GM12878 (cell line): ENCODE measurements around the gene SLC7A5. TPM values are rescaled to one million over a fixed set of nuclear protein-coding genes. Genes with fewer than 3 reads are reported as not detected.

Source experiments
- ATAC-seq: fragments of 200-7000 bp; cut with Tn5 transposase; 3 replicates; pipeline ENCODE4 v1.9.1; 2020; ENCODE audit warnings: mild to moderate bottlenecking, moderate library complexity
- BruUV-seq: library from RNA; stranded (reverse); fragments of 400-500 nt; replicated peaks from 2 replicates; lab custom pipeline; 2021; lab: Mats Ljungman, UMichigan
- CTCF ChIA-PET: fragments of 300-600 bp; sonication (Branson Sonifier 250); formaldehyde crosslinking; extraction: SDS; loops from one replicate; lab custom pipeline; 2021; ENCODE audit warnings: inconsistent platforms; lab: Yijun Ruan, JAX
- POLR2A ChIA-PET: fragments of 350-600 bp; formaldehyde crosslinking; extraction: SDS; loops from one replicate; lab custom pipeline; 2021; ENCODE audit warnings: inconsistent platforms; lab: Charles Lee
- RAD21 ChIA-PET: fragments of 300-600 bp; sonication (Branson Sonifier 250); formaldehyde crosslinking; loops from one replicate; lab custom pipeline; 2023; ENCODE audit warnings: antibody characterized with exemption; ENCODE audit not compliant: unreplicated experiment; lab: Charles Lee
- SMC1A ChIA-PET: fragments of 300-600 bp; sonication (Branson Sonifier 250); formaldehyde crosslinking; loops from one replicate; lab custom pipeline; 2023; ENCODE audit not compliant: unreplicated experiment, uncharacterized antibody; lab: Charles Lee
- DNase-seq: peaks from one replicate; pipeline ENCODE4 v3.0.0-alpha.2; 2011; ENCODE audit warnings: low read depth, low spot score
- FAIRE-seq: peaks from 3 replicates; lab custom pipeline; 2011; peaks lifted over from hg19 to GRCh38; lab: Jason Lieb, UNC
- H2AFZ ChIP-seq: 2 replicates; pipeline ENCODE4 v1.6.0; 2011; ENCODE audit warnings: low read depth, low read length, control low read depth; ENCODE audit not compliant: control insufficient read depth
- H3K27ac ChIP-seq: 2 replicates; pipeline ENCODE4 v1.5.1; 2011; ENCODE audit warnings: control low read depth; ENCODE audit not compliant: control insufficient read depth, insufficient read depth
- H3K27me3 ChIP-seq, 2 experiments: replicated peaks in 1 of 2; 2 replicates each; pipeline versions ENCODE4 v1.6.0 to v1.6.1; 2011; ENCODE audit warnings: low read length in 1 of 2; ENCODE audit not compliant: control insufficient read depth in 2 of 2, insufficient read depth in 2 of 2
- H3K36me3 ChIP-seq, 2 experiments: 2 replicates each; pipeline ENCODE4 v1.5.1; 2011; ENCODE audit warnings: low read length in 1 of 2; ENCODE audit not compliant: control insufficient read depth in 2 of 2, insufficient read depth in 2 of 2
- H3K4me1 ChIP-seq: 2 replicates; pipeline ENCODE4 v1.6.1; 2011; ENCODE audit warnings: mild to moderate bottlenecking, low read length, moderate library complexity, mixed read lengths; ENCODE audit not compliant: control insufficient read depth, insufficient read depth
- H3K4me2 ChIP-seq: 2 replicates; pipeline ENCODE4 v1.6.0; 2011; ENCODE audit warnings: control low read depth; ENCODE audit not compliant: control insufficient read depth, insufficient read depth
- H3K4me3 ChIP-seq: fragments of 200-600 bp; sonication (generic); 2 replicates; pipeline ENCODE4 v1.5.1; 2016
- H3K79me2 ChIP-seq: 2 replicates; pipeline ENCODE4 v1.6.0; 2011; ENCODE audit warnings: low read length; ENCODE audit not compliant: control insufficient read depth, insufficient read depth
- H3K9ac ChIP-seq: 2 replicates; pipeline ENCODE4 v1.8.0; 2011; ENCODE audit warnings: low read length, control low read depth, mixed read lengths; ENCODE audit not compliant: control insufficient read depth, insufficient read depth
- H3K9me3 ChIP-seq: replicated peaks from 3 replicates; pipeline ENCODE4 v1.5.1; 2011; ENCODE audit warnings: mild to moderate bottlenecking, low read length; ENCODE audit not compliant: control insufficient read depth, insufficient read depth
- H4K20me1 ChIP-seq: 2 replicates; pipeline ENCODE4 v1.6.0; 2011; ENCODE audit not compliant: control insufficient read depth, insufficient read depth
- CHD2 ChIP-seq: IDR thresholded peaks from 2 replicates; pipeline ENCODE4 v1.6.1; 2011; ENCODE audit warnings: low read depth, low read length, improper control_type of control experiment, borderline replicate concordance
- EP300 ChIP-seq, 2 experiments: fragments of 150-350 bp in 1 of 2; IDR thresholded peaks; 2 replicates each; pipeline ENCODE4 v1.6.1; 2011 to 2012; ENCODE audit warnings: low read depth in 2 of 2, low read length in 2 of 2, borderline replicate concordance in 1 of 2, improper control_type of control experiment in 1 of 2, inconsistent platforms in 1 of 2; ENCODE audit not compliant: control insufficient read depth in 1 of 2
- HDGF ChIP-seq: fragments of 450-650 bp; IDR thresholded peaks from 2 replicates; pipeline ENCODE4 v1.6.1; 2016; ENCODE audit warnings: antibody characterized with exemption
- KLF5 ChIP-seq: fragments of 450-650 bp; IDR thresholded peaks from 2 replicates; pipeline ENCODE4 v1.6.1; 2014; ENCODE audit warnings: mild to moderate bottlenecking; ENCODE audit not compliant: partially characterized antibody
- NFXL1 ChIP-seq: fragments of 450-650 bp; IDR thresholded peaks from 2 replicates; pipeline ENCODE4 v1.6.1; 2017; ENCODE audit warnings: antibody characterized with exemption, mild to moderate bottlenecking, borderline replicate concordance
- PML ChIP-seq: IDR thresholded peaks from 2 replicates; pipeline ENCODE4 v1.6.1; 2012; ENCODE audit warnings: low read length, inconsistent platforms
- TAF1 ChIP-seq: IDR thresholded peaks from 2 replicates; pipeline ENCODE4 v1.6.1; 2011; ENCODE audit warnings: mild to moderate bottlenecking, low read depth, low read length, borderline replicate concordance
- TBL1XR1 ChIP-seq: IDR thresholded peaks from 2 replicates; pipeline ENCODE4 v1.6.1; 2012; ENCODE audit warnings: low read depth, low read length, improper control_type of control experiment
- WGBS: methylation state at CpG from one replicate; pipeline ENCODE4 v1.1.6; 2016; ENCODE audit warnings: low lambda C conversion rate; ENCODE audit not compliant: insufficient replicate concordance, insufficient coverage; ENCODE audit errors: missing lambda C conversion rate; 5-methylcytosine and 5-hydroxymethylcytosine counted together
- in situ Hi-C: fragments of 300-500 bp; cut with MboI; formaldehyde crosslinking; loops from 9 replicates; pipeline ENCODE4 v1.14.3; 2018; ENCODE audit warnings: mixed read lengths
- intact Hi-C: fragments of 100-400 bp; cut with micrococcal nuclease; formaldehyde crosslinking; loops from one replicate; pipeline ENCODE4 v1.14.2; 2022; ENCODE audit not compliant: unreplicated experiment
- polyA plus RNA-seq, 11 experiments: library from polyadenylated mRNA; depleted of rRNA in 4 of 11; unstranded in 6 of 11; stranded (reverse) in 5 of 11; fragments of >200 nt; fragmentation: Nextera tagmentation in 4 of 11; fragmentation: Illumina TruSeq in 1 of 11; extraction: Ambion mirVana in 4 of 11; extraction: Trizol in 1 of 11; gene quantifications; 1 replicate in 1 of 11; 2 replicates in 10 of 11; pipeline versions ENCODE4 v1.2.1 to v1.2.3, GENCODE V29; 2011 to 2016; ENCODE audit warnings: inconsistent platforms in 2 of 11, missing spikeins in 2 of 11, low read depth in 1 of 11
- total RNA-seq, 4 experiments: library from RNA; depleted of rRNA in 3 of 4; stranded (reverse); fragments of >200 nt in 3 of 4; fragmentation: Illumina TruSeq in 1 of 4; extraction: Trizol in 1 of 4; gene quantifications; 2 replicates each; pipeline versions ENCODE4 v1.2.1 to v1.2.3, GENCODE V29; 2013 to 2021
- TF ChIP-seq, protein P1 (sequence below), 3 experiments: IDR thresholded peaks in 2 of 3; conservative IDR thresholded peaks in 1 of 3; 2 replicates each; pipeline ENCODE4 v1.5.1; 2011; ENCODE audit warnings: low read depth in 3 of 3, low read length in 3 of 3, mild to moderate bottlenecking in 3 of 3, control low read depth in 2 of 3, moderate library complexity in 2 of 3, inconsistent platforms in 1 of 3, mixed read lengths in 1 of 3; ENCODE audit not compliant: control insufficient read depth in 2 of 3, insufficient read depth in 1 of 3; ENCODE audit errors: extremely low read depth in 1 of 3
- TF ChIP-seq, protein P2 (sequence below): fragments of 450-650 bp; IDR thresholded peaks from 2 replicates; pipeline ENCODE4 v1.6.1; 2017; ENCODE audit warnings: low read depth, mild to moderate bottlenecking, moderate library complexity
- TF ChIP-seq, protein P3 (sequence below): IDR thresholded peaks from 2 replicates; pipeline ENCODE4 v1.6.1; 2011; ENCODE audit warnings: borderline replicate concordance, low read depth, mild to moderate bottlenecking, moderate library complexity, mixed read lengths, low read length; ENCODE audit not compliant: insufficient read depth; ENCODE audit errors: extremely low read length
- TF ChIP-seq, protein P4 (sequence below): fragments of 450-650 bp; IDR thresholded peaks from 2 replicates; pipeline ENCODE4 v1.6.1; 2016; ENCODE audit warnings: mild to moderate bottlenecking
- TF ChIP-seq, protein P5 (sequence below): IDR thresholded peaks from 2 replicates; pipeline ENCODE4 v1.6.1; 2011; ENCODE audit warnings: borderline replicate concordance, low read depth, mild to moderate bottlenecking, moderate library complexity, low read length; ENCODE audit not compliant: insufficient read depth, poor library complexity, severe bottlenecking

Gene SLC7A5
- total and polyA plus RNA-seq, 10 of the 15 experiments (the other 5 are each of a cell fraction or from before 2014, with no cell fraction given), result 2.3 to 101 (median 35.8) TPM

DNA sequence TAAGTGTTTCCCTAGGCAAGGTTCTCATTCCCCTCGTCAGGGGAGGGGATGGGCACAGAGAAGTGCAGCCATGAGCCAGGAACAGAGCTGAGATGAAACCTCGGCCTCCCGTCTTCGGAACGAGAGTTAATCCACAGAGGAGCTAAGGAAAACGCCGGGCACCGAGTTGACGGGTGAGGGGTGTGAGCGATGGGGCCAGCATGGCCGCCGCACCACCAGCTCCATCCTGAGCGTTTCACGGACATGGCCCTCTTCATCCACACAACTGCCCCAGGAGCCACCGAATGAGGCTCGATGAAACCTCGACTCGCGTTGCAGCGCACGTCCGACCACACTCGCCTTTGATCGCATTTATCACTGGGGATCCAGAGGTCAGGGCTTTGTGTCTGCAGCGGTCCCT, 45.5 kb upstream of the SLC7A5 start:
- ChIA-PET RAD21 (no interaction called here), CTCF (interaction anchor here (1.2 to 1.7 kb wide), 2 partner anchors 43 to 136 kb away, joined by 4 to 7 read pairs; no protein-coding TSS in a partner anchor), POLR2A (no interaction called here), SMC1A (interaction anchor here (0.6 to 2.4 kb wide), 2 partner anchors 135 to 514 kb away, joined by 3 to 7 read pairs; no protein-coding TSS in a partner anchor)
- ATAC-seq, result no peak
- BruUV-seq, result no TSS peak
- in situ Hi-C loops (no loop called here), intact Hi-C loops (no loop called here)
- Histone ChIP-seq H4K20me1 (no peaks in the 10 kb centered on the region), H3K4me1 (no peaks in the 10 kb centered on the region), H3K4me2 (no peak overlapping the region), H3K79me2 (no peaks in the 10 kb centered on the region), H2AFZ (no peak overlapping the region), H3K9me3 (no peaks in the 10 kb centered on the region), H3K9ac (no peak overlapping the region), H3K27ac (no peak overlapping the region), H3K36me3 (no peaks in the 10 kb centered on the region; a peak in 1 of 4 replicates), H3K27me3 (no peaks in the 10 kb centered on the region), H3K4me3 (no peak overlapping the region)
- no peak for DNase-seq
- FAIRE-seq, result no peak
- TF ChIP-seq PML, result no peak
- no peak for TF ChIP-seq EP300 (IDR thresholded peaks at IDR 0.05; ENCODE audit: borderline replicate concordance in 1 of 2, control insufficient read depth in 1 of 2, low read depth in 2 of 2, low read length in 2 of 2)
- no peak for TF ChIP-seq CHD2
- no peak for TF ChIP-seq KLF5
- TF ChIP-seq, protein P1, sequence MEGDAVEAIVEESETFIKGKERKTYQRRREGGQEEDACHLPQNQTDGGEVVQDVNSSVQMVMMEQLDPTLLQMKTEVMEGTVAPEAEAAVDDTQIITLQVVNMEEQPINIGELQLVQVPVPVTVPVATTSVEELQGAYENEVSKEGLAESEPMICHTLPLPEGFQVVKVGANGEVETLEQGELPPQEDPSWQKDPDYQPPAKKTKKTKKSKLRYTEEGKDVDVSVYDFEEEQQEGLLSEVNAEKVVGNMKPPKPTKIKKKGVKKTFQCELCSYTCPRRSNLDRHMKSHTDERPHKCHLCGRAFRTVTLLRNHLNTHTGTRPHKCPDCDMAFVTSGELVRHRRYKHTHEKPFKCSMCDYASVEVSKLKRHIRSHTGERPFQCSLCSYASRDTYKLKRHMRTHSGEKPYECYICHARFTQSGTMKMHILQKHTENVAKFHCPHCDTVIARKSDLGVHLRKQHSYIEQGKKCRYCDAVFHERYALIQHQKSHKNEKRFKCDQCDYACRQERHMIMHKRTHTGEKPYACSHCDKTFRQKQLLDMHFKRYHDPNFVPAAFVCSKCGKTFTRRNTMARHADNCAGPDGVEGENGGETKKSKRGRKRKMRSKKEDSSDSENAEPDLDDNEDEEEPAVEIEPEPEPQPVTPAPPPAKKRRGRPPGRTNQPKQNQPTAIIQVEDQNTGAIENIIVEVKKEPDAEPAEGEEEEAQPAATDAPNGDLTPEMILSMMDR (IDR thresholded peaks at IDR 0.05 in 2 of 3, conservative IDR thresholded peaks at IDR 0.05 in 1 of 3; ENCODE audit: control insufficient read depth in 2 of 3, extremely low read depth in 1 of 3, insufficient read depth in 1 of 3, low read depth in 3 of 3, low read length in 3 of 3), result no peak
- no peak for TF ChIP-seq TBL1XR1
- TF ChIP-seq, protein P2, sequence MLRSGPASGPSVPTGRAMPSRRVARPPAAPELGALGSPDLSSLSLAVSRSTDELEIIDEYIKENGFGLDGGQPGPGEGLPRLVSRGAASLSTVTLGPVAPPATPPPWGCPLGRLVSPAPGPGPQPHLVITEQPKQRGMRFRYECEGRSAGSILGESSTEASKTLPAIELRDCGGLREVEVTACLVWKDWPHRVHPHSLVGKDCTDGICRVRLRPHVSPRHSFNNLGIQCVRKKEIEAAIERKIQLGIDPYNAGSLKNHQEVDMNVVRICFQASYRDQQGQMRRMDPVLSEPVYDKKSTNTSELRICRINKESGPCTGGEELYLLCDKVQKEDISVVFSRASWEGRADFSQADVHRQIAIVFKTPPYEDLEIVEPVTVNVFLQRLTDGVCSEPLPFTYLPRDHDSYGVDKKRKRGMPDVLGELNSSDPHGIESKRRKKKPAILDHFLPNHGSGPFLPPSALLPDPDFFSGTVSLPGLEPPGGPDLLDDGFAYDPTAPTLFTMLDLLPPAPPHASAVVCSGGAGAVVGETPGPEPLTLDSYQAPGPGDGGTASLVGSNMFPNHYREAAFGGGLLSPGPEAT, result no peak
- TF ChIP-seq, protein P3, sequence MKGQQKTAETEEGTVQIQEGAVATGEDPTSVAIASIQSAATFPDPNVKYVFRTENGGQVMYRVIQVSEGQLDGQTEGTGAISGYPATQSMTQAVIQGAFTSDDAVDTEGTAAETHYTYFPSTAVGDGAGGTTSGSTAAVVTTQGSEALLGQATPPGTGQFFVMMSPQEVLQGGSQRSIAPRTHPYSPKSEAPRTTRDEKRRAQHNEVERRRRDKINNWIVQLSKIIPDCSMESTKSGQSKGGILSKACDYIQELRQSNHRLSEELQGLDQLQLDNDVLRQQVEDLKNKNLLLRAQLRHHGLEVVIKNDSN, result no peak
- TF ChIP-seq, protein P4, sequence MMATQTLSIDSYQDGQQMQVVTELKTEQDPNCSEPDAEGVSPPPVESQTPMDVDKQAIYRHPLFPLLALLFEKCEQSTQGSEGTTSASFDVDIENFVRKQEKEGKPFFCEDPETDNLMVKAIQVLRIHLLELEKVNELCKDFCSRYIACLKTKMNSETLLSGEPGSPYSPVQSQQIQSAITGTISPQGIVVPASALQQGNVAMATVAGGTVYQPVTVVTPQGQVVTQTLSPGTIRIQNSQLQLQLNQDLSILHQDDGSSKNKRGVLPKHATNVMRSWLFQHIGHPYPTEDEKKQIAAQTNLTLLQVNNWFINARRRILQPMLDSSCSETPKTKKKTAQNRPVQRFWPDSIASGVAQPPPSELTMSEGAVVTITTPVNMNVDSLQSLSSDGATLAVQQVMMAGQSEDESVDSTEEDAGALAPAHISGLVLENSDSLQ, result no peak
- TF ChIP-seq TAF1, result no peak
- TF ChIP-seq, protein P5, sequence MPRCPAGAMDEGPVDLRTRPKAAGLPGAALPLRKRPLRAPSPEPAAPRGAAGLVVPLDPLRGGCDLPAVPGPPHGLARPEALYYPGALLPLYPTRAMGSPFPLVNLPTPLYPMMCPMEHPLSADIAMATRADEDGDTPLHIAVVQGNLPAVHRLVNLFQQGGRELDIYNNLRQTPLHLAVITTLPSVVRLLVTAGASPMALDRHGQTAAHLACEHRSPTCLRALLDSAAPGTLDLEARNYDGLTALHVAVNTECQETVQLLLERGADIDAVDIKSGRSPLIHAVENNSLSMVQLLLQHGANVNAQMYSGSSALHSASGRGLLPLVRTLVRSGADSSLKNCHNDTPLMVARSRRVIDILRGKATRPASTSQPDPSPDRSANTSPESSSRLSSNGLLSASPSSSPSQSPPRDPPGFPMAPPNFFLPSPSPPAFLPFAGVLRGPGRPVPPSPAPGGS, result no peak
- TF ChIP-seq NFXL1, result no peak
- no peak for TF ChIP-seq HDGF
- 80% methylated on average over 18 of the region's 25 CpGs for WGBS
